NB4 (cell line): Measurements from ENCODE around the gene SYDE1.
"Not testable (repeated sequence)": the region's sequence is repeated elsewhere in the genome, so short reads cannot be mapped to it uniquely, and the experiment has no call there.

Experiments
- DNase-seq: peaks from one replicate; pipeline ENCODE4 v3.0.0; 2010; ENCODE audit warnings: low read depth
- H3K4me3 ChIP-seq: one replicate; pipeline ENCODE4 v1.5.1; 2011; ENCODE audit warnings: mild to moderate bottlenecking, low read depth, low read length, moderate library complexity
- CTCF ChIP-seq: IDR thresholded peaks from one replicate; pipeline ENCODE4 v1.5.1; 2012; ENCODE audit warnings: low read depth, low read length
- MAX ChIP-seq: IDR thresholded peaks from 2 replicates; pipeline ENCODE4 v1.6.1; 2011; ENCODE audit warnings: low read depth, low read length
- MYC ChIP-seq: IDR thresholded peaks from 2 replicates; pipeline ENCODE4 v1.6.1; 2011; ENCODE audit warnings: low read depth, low read length
- POLR2A ChIP-seq: IDR thresholded peaks from 2 replicates; pipeline ENCODE4 v1.6.1; 2011; ENCODE audit warnings: mild to moderate bottlenecking; ENCODE audit not compliant: insufficient read length; ENCODE audit errors: extremely low read depth

Gene SYDE1

GRCh38 chr19:15107061-15108010 is at the start of gene SYDE1:
Gene SYDE1, plus strand, starts transcription at chr19:15107401. Its CDS starts 33 bp downstream, at chr19:15107434.
- no peak for TF ChIP-seq CTCF
- TF ChIP-seq POLR2A: no peak
- no peak for TF ChIP-seq MAX
- no peak for TF ChIP-seq MYC
- no peak for DNase-seq
- no peak within 1 kb of the TSS for H3K4me3 ChIP-seq

- TF ChIP-seq CTCF (no peak), MYC (no peak), MAX (no peak), POLR2A (no peak)
- DNase-seq: no peak
- H3K4me3 ChIP-seq: no peak overlapping the region
Observed at GRCh38 chr19:15062036-15062435, 45.2 kb upstream of the SYDE1 start.

- DNase-seq, H3K4me3 ChIP-seq: not testable (repeated sequence)
Observed at GRCh38 chr19:15070386-15070785, 36.8 kb upstream of the SYDE1 start.

- TF ChIP-seq MYC (no peak), POLR2A (no peak), CTCF (no peak), MAX (no peak)
- DNase-seq: no peak
- H3K4me3 ChIP-seq: no peak overlapping the region
Observed at GRCh38 chr19:15072930-15073647, 34.1 kb upstream of the SYDE1 start.

- TF ChIP-seq MAX (no peak), CTCF (no peak)
- H3K4me3 ChIP-seq: no peak overlapping the region
- no peak for DNase-seq
Observed at GRCh38 chr19:15074371-15074770, 32.8 kb upstream of the SYDE1 start.

- no peak overlapping the region for H3K4me3 ChIP-seq
- TF ChIP-seq MYC: no peak
- no peak for DNase-seq
Observed at GRCh38 chr19:15075806-15076205, 31.4 kb upstream of the SYDE1 start.

GRCh38 chr19:15080002-15080401 is 27.2 kb upstream of the SYDE1 start:
- H3K4me3 ChIP-seq: not testable (repeated sequence)
- DNase-seq: peak; percentile 13
